Transverse colon (tissue), 4 donors: ENCODE data around the gene DDX4. TPM values are rescaled to one million over a fixed set of nuclear protein-coding genes. Genes with fewer than 3 reads are reported as not detected.

Experiments used
- DNase-seq: peaks from one replicate; pipeline ENCODE4 v3.0.0-alpha.2; 2019
- H3K27ac ChIP-seq, 4 donors: fragments of 200-600 bp; sonication (generic); 2 replicates each; pipeline ENCODE4 v1.5.1; 2016 to 2018; ENCODE audit warnings: inconsistent platforms in 4 of 4
- H3K27me3 ChIP-seq: fragments of 200-600 bp; sonication (generic); 2 replicates; pipeline ENCODE4 v1.5.1; 2017; ENCODE audit warnings: inconsistent platforms
- H3K36me3 ChIP-seq, 4 donors: fragments of 200-600 bp; sonication (generic); 2 replicates each; pipeline ENCODE4 v1.5.1; 2017 to 2019; ENCODE audit warnings: inconsistent platforms in 4 of 4
- H3K4me1 ChIP-seq, 4 donors: fragments of 200-600 bp; sonication (generic); 2 replicates each; pipeline ENCODE4 v1.5.1; 2017 to 2020; ENCODE audit warnings: inconsistent platforms in 4 of 4
- H3K4me3 ChIP-seq, 4 donors: fragments of 200-600 bp; sonication (generic); 1 replicate in 1 of 4; 2 replicates in 3 of 4; pipeline versions ENCODE4 v1.5.1 to v1.6.1; 2017 to 2019; ENCODE audit warnings: inconsistent platforms in 4 of 4
- H3K9me3 ChIP-seq, 2 donors: fragments of 200-600 bp; sonication (generic); 2 replicates each; pipeline ENCODE4 v1.5.1; 2017 to 2019; ENCODE audit warnings: inconsistent platforms in 2 of 2
- EP300 ChIP-seq: sonication (generic); formaldehyde crosslinking; IDR thresholded peaks from one replicate; pipeline ENCODE4 v1.6.1; 2017; ENCODE audit warnings: antibody characterized with exemption, low read depth
- POLR2A ChIP-seq: fragments of 450-650 bp; IDR thresholded peaks from one replicate; pipeline ENCODE4 v1.6.1; 2016; ENCODE audit warnings: antibody characterized with exemption, mild to moderate bottlenecking, moderate library complexity
- POLR2AphosphoS5 ChIP-seq, 3 donors: sonication (generic); formaldehyde crosslinking; IDR thresholded peaks; one replicate each; pipeline ENCODE4 v1.6.1; 2016; ENCODE audit warnings: antibody characterized with exemption in 3 of 3
- WGBS, 2 donors: methylation state at CpG; one replicate each; pipeline ENCODE4 v1.1.5; 2018; ENCODE audit warnings: low coverage in 1 of 2; 5-methylcytosine and 5-hydroxymethylcytosine counted together
- in situ Hi-C, 4 donors: fragments of 200-750 bp; cut with MboI; loops; one replicate each; pipeline versions ENCODE4 v1.15.0 to v1.15.1; 2017; ENCODE audit warnings: low sequenced_read_pairs in 3 of 4, low pct_ligation_motif_present in 1 of 4, low pct_unique_long_range_greater_than_20kb in 1 of 4
- intact Hi-C: fragments of 100-400 bp; cut with DNase I; formaldehyde crosslinking; loops from one replicate; pipeline ENCODE4 v1.15.1; 2023; ENCODE audit warnings: low total_unique reads
- total RNA-seq, 4 donors: library from RNA; depleted of rRNA; stranded (reverse); fragments of >200 nt; gene quantifications; one replicate each; pipeline ENCODE4 v1.1.0, GENCODE V29; 2016
- TF ChIP-seq, protein P1 (sequence below), 5 experiments: fragments of 200-600 bp in 3 of 5; fragments of 450-650 bp in 2 of 5; sonication (generic) in 3 of 5; IDR thresholded peaks; 1 replicate in 2 of 5; 2 replicates in 3 of 5; pipeline ENCODE4 v1.5.1; 2016 to 2017; ENCODE audit warnings: antibody characterized with exemption in 5 of 5, inconsistent platforms in 3 of 5, mild to moderate bottlenecking in 2 of 5, moderate library complexity in 1 of 5

DDX4 gene
- total RNA-seq, 4 donors from 2014 or later = not detected

DNA sequence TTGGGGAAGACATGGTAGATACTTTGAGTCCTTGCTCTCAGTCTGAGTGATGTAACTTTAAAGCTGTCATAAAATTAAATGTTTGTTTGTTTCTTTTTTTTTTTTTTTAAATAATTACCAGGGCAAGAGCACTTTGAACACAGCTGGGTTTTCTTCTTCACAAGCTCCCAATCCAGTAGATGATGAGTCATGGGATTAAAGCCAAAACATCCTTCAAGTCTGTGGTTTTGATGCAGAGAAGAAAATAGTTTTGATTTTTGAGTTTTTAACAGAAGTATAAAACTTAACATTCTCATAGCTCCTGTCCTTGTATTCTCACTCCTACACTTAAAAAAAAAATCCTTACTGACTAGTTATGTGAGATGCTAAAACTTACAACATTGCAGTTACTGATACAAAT is 78.5 kb downstream of the DDX4 start:
- Histone ChIP-seq H3K4me3 (no peak overlapping the region), H3K4me1 (no peaks in the 10 kb centered on the region), H3K27me3 (peaks cover 8% of the 10 kb centered on the region), H3K36me3 (no peaks in the 10 kb centered on the region), H3K9me3 (no peaks in the 10 kb centered on the region), H3K27ac (no peak overlapping the region)
- no peak for DNase-seq
- in situ Hi-C loops (no loop called here), intact Hi-C loops (no loop called here)
- TF ChIP-seq POLR2AphosphoS5 (IDR thresholded peaks at IDR 0.05) = no peak

GRCh38 chr5:55817030-55817429 is 79.2 kb downstream of the DDX4 start:
- H3K9me3 ChIP-seq = no peaks in the 10 kb centered on the region
- no peak overlapping the region for H3K27ac ChIP-seq
- intact Hi-C loops (no loop called here), in situ Hi-C loops (no loop called here)
- H3K36me3 ChIP-seq = no peaks in the 10 kb centered on the region
- peaks cover 14% of the 10 kb centered on the region for H3K27me3 ChIP-seq
- no peak for DNase-seq
- 70 to 78% methylated on average over 2 of the region's 2 CpGs for WGBS, 2 donors
- H3K4me3 ChIP-seq = no peak overlapping the region
- TF ChIP-seq EP300 = no peak
- H3K4me1 ChIP-seq = peaks cover 0 to 6% (median 0%) of the 10 kb centered on the region in 4 donors

- intact Hi-C loops = no loop called here
- no peak for DNase-seq
- Histone ChIP-seq H3K27me3 (peaks cover 34% of the 10 kb centered on the region), H3K4me1 (peaks cover 0 to 7% (median 0%) of the 10 kb centered on the region in 4 donors), H3K9me3 (no peaks in the 10 kb centered on the region), H3K36me3 (no peaks in the 10 kb centered on the region), H3K27ac (no peak overlapping the region), H3K4me3 (no peak overlapping the region)
- in situ Hi-C loops = no loop called here
- TF ChIP-seq, protein P1, sequence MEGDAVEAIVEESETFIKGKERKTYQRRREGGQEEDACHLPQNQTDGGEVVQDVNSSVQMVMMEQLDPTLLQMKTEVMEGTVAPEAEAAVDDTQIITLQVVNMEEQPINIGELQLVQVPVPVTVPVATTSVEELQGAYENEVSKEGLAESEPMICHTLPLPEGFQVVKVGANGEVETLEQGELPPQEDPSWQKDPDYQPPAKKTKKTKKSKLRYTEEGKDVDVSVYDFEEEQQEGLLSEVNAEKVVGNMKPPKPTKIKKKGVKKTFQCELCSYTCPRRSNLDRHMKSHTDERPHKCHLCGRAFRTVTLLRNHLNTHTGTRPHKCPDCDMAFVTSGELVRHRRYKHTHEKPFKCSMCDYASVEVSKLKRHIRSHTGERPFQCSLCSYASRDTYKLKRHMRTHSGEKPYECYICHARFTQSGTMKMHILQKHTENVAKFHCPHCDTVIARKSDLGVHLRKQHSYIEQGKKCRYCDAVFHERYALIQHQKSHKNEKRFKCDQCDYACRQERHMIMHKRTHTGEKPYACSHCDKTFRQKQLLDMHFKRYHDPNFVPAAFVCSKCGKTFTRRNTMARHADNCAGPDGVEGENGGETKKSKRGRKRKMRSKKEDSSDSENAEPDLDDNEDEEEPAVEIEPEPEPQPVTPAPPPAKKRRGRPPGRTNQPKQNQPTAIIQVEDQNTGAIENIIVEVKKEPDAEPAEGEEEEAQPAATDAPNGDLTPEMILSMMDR (IDR thresholded peaks at IDR 0.05) = no peak
- TF ChIP-seq EP300 (no peak), POLR2AphosphoS5 (IDR thresholded peaks at IDR 0.05) (no peak), POLR2A (no peak)
- WGBS, 2 donors = 70 to 87% methylated on average over 4 to 6 of the region's 6 CpGs
Measured at GRCh38 chr5:55820488-55820887, 82.6 kb downstream of the DDX4 start.

- H3K36me3 ChIP-seq = no peaks in the 10 kb centered on the region
- in situ Hi-C loops (no loop called here), intact Hi-C loops (no loop called here)
- DNase-seq = no peak
- no peaks in the 10 kb centered on the region for H3K9me3 ChIP-seq
- no peak for TF ChIP-seq POLR2AphosphoS5 (IDR thresholded peaks at IDR 0.05)
- TF ChIP-seq, protein P1 (IDR thresholded peaks at IDR 0.05) = no peak
- no peak for TF ChIP-seq EP300
- no peak for TF ChIP-seq POLR2A
- H3K4me3 ChIP-seq = peak overlapping the region in 1 of 4 donors; percentile 41
- H3K27ac ChIP-seq = no peak overlapping the region
- peaks cover 0 to 7% (median 0%) of the 10 kb centered on the region in 4 donors for H3K4me1 ChIP-seq
- peaks cover 34% of the 10 kb centered on the region for H3K27me3 ChIP-seq
- WGBS, 2 donors = 40 to 41% methylated on average over 12 to 36 of the region's 45 CpGs
Measured at GRCh38 chr5:55821731-55822512, 84.1 kb downstream of the DDX4 start.

GRCh38 chr5:55823151-55823796 is 85.4 kb downstream of the DDX4 start:
- no peak for DNase-seq
- WGBS, 2 donors = 25 to 38% methylated on average over 1 of the region's 1 CpG
- Histone ChIP-seq H3K4me3 (no peak overlapping the region), H3K36me3 (no peaks in the 10 kb centered on the region), H3K27me3 (peaks cover 34% of the 10 kb centered on the region), H3K27ac (no peak overlapping the region), H3K9me3 (no peaks in the 10 kb centered on the region), H3K4me1 (peaks cover 0 to 7% (median 0%) of the 10 kb centered on the region in 4 donors)
- intact Hi-C loops (no loop called here), in situ Hi-C loops (no loop called here)
- TF ChIP-seq POLR2A (no peak), POLR2AphosphoS5 (IDR thresholded peaks at IDR 0.05) (no peak), EP300 (no peak)
- TF ChIP-seq, protein P1 (IDR thresholded peaks at IDR 0.05) = no peak
